Measurements from ENCODE around the gene S100B. TPM values are rescaled to one million over a fixed set of nuclear protein-coding genes. Genes with fewer than 3 reads are reported as not detected.

The S100B gene
- total RNA-seq, 4 donors from 2014 or later = 143 to 298 (median 168) TPM

GRCh38 chr21:46643379-46644177 lies 38.7 kb upstream of the S100B start:
- TF ChIP-seq, protein P1, sequence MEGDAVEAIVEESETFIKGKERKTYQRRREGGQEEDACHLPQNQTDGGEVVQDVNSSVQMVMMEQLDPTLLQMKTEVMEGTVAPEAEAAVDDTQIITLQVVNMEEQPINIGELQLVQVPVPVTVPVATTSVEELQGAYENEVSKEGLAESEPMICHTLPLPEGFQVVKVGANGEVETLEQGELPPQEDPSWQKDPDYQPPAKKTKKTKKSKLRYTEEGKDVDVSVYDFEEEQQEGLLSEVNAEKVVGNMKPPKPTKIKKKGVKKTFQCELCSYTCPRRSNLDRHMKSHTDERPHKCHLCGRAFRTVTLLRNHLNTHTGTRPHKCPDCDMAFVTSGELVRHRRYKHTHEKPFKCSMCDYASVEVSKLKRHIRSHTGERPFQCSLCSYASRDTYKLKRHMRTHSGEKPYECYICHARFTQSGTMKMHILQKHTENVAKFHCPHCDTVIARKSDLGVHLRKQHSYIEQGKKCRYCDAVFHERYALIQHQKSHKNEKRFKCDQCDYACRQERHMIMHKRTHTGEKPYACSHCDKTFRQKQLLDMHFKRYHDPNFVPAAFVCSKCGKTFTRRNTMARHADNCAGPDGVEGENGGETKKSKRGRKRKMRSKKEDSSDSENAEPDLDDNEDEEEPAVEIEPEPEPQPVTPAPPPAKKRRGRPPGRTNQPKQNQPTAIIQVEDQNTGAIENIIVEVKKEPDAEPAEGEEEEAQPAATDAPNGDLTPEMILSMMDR (IDR thresholded peaks at IDR 0.05; ENCODE audit: low read depth) = no peak

GRCh38 chr21:46641656-46642055 lies 36.8 kb upstream of the S100B start:
- TF ChIP-seq, protein P1 (IDR thresholded peaks at IDR 0.05; ENCODE audit: low read depth) = no peak

DNA sequence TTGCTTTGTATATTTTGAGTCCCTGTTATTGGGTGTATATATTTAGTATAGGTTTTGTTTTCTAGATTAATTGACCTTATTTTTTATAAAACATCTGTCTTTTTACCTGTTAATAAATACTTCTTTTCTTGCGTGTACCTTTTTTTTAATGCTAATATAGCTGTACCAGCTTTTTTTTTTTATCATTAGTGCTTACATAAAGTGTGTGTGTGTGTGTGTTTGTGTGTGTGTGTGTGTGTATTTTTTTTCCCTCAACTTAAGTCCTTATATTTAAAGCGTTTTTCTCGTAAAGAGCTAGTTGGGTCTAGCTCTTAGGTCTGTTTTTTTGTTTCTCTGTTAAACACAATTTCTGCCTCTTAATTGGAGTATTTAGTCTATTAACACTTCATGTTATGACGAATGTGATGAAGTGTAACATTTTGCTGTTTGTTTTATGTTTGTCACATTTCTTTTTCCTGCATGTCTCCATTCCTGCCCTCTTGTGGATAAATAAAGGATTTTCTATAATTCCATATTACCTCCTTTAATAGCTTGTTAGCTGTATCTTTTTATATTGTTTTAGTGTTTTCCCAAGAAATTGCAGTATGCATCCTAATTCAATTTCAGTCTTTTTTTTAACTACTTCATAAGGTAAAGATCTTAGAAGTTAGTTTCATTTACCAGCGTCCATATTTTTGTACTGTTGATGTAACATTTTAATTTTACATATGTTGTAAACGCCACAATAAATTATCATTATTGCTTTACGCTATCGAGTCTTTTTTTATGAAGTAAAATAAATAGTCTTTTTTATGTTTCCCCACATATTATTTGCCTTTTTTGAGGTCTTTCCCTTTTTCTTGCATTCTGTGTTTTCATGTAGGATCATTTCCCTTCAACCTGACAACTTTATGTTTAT lies 34.9 kb upstream of the S100B start:
- TF ChIP-seq, protein P1 (IDR thresholded peaks at IDR 0.05; ENCODE audit: low read depth) = no peak

GRCh38 chr21:46637952-46638746 lies 33.3 kb upstream of the S100B start:
- TF ChIP-seq, protein P1 (IDR thresholded peaks at IDR 0.05; ENCODE audit: low read depth) = no peak

DNA sequence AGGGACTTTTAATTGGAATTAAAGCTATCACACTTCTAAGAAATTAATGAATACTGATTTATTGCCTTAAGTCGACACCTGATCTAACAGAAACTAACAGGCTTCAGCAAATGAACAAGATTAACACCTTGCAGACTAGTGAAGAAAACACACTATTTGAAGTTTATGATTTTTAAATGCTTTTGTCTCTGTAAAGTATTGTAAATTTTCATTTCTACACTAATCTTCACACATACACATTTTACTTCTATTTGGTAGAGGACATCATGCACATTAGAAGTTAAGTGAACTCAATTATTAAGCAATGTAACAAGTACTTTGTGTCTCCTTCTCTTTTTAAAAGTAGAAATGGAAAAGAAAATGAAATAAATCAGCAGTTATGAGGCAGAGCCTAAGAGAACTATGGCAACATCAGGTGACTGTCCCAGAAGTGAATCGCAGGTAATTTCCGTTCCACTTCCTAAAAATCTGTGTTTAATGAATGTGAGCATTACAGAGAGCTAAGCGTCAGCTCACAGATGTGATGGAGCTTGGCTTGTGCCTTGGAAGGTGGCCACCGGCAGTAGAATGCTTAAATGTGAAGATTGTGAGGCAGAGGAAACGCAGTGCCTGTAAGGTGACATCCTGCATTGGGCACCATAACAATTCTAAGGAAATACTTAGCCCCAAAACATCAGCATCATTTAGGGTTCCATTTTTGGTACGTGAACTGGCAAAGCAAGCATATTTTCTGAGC lies 31.8 kb upstream of the S100B start:
- TF ChIP-seq, protein P1 (IDR thresholded peaks at IDR 0.05; ENCODE audit: low read depth) = no peak

- TF ChIP-seq, protein P1 (IDR thresholded peaks at IDR 0.05; ENCODE audit: low read depth) = no peak
These were observed 31.3 kb upstream of the S100B start for GRCh38 chr21:46636181-46636512.

All from subcutaneous adipose tissue (tissue), 4 donors.